ENCODE results near the gene TAF6. TPM values are rescaled to one million over a fixed set of nuclear protein-coding genes. Genes with fewer than 3 reads are reported as not detected.
A peak's percentile ranks its signal among the peaks of the same experiment; 100 is the strongest.

TAF6 gene
- total RNA-seq, 1 experiment from 2014 or later = 47.2 TPM

DNA sequence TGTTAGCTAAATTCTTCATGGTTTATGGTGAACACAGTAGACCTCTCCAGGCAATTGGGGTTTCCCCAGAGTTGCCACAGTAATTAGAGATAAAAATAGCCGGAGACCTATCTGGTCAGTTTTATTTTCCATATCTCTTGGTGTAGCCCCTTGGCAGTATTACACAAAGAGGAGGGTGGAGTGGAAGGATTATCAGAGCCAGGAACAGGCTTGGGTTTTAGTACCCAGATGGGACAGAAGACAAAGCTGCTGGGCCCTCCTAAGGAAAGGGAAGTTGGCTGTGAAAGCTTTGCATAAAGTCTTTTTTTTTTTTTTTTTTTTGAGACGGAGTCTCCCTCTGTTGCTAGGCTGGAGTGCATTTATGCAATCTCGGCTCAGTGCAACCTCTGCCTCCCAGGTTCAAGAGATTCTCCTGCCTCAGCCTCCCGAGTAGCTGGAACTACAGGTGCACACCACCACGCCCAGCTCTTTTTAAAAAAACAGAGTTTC, 59.9 kb downstream of the TAF6 start:
- no peaks in the 10 kb centered on the region for H3K4me1 Mint-ChIP-seq (ENCODE audit: insufficient read depth, unreplicated experiment)
- H3K36me3 Mint-ChIP-seq (ENCODE audit: insufficient read depth, unreplicated experiment) = peaks cover 72% of the 10 kb centered on the region
- POLR2A ChIA-PET = interaction anchor here (0.9 to 1.8 kb wide), 3 partner anchors 44 to 140 kb away, joined by 3 to 4 read pairs (median 3); partner anchors contain the start of genes TRIM4 and ZKSCAN1
- H3K9me3 Mint-ChIP-seq (ENCODE audit: unreplicated experiment) = no peaks in the 10 kb centered on the region
- H3K4me3 Mint-ChIP-seq (ENCODE audit: unreplicated experiment) = no peak overlapping the region
- CTCF ChIA-PET = interaction anchor here (1.1 kb wide), 1 partner anchor 69 kb away, joined by 4 read pairs; no protein-coding TSS in a partner anchor
- intact Hi-C loops (cut with micrococcal nuclease) = loop anchor here (10.0 kb wide), 1 partner anchor 144 kb away; the partner anchor contains the start of gene TRIM4
- DNase-seq (ENCODE audit: unreplicated experiment) = no peak
- no peaks in the 10 kb centered on the region for H3K27me3 Mint-ChIP-seq (ENCODE audit: insufficient read depth, unreplicated experiment)
- H3K27ac Mint-ChIP-seq (ENCODE audit: low read depth, unreplicated experiment) = no peak overlapping the region
- no peak for TF ChIP-seq CTCF (IDR thresholded peaks at IDR 0.05; ENCODE audit: unreplicated experiment)
- no TSS peak for BruUV-seq (replicated peaks)

Small RNA genes lying within 50 kb of the gene (microRNA-seq; reads per million reads assigned to microRNA genes)
- gene MIR106B (2,609 reads per million, percentile 90 among the genes with 10 or more reads in this experiment), gene MIR25 (669 reads per million, percentile 84 among the genes with 10 or more reads in this experiment), gene MIR4658 (not detected), gene MIR93 (7,074 reads per million, percentile 95 among the genes with 10 or more reads in this experiment)

Other genes starting within 250 kb of the TAF6 start
- not detected in 2 replicates for gene OR2AE1, start 242.3 kb downstream of the TAF6 start, total RNA-seq (2022)
- 28.1 and 28.2 TPM in 2 replicates for gene TRIM4, start 199.8 kb downstream of the TAF6 start, total RNA-seq (2022)
- gene GJC3, start 189.7 kb downstream of the TAF6 start, total RNA-seq (2022) = not detected in 2 replicates
- 0.58 and 0.59 TPM in 2 replicates for gene AZGP1, start 143.3 kb downstream of the TAF6 start, total RNA-seq (2022)
- 80.2 and 86.2 TPM in 2 replicates for gene ZKSCAN1, start 103.8 kb downstream of the TAF6 start, total RNA-seq (2022)
- 13.8 and 14.7 TPM in 2 replicates for gene ZSCAN21, start 69.6 kb downstream of the TAF6 start, total RNA-seq (2022)
- 23.7 and 24.8 TPM in 2 replicates for gene ZNF3, start 37.6 kb downstream of the TAF6 start, total RNA-seq (2022)
- 85.2 and 103 TPM in 2 replicates for gene COPS6, start 30.4 kb downstream of the TAF6 start, total RNA-seq (2022)
- 38.5 and 67.8 TPM in 2 replicates for gene MCM7, start 18.0 kb downstream of the TAF6 start, total RNA-seq (2022)
- 13.5 and 13.6 TPM in 2 replicates for gene AP4M1, start 17.7 kb downstream of the TAF6 start, total RNA-seq (2022)
- gene CNPY4, start 276 bp upstream of the TAF6 start, total RNA-seq (2022) = 2.9 and 3.0 TPM in 2 replicates
- 2.5 and 3.2 TPM in 2 replicates for gene MBLAC1, start 7.6 kb upstream of the TAF6 start, total RNA-seq (2022)
- 76.6 and 87.3 TPM in 2 replicates for gene LAMTOR4, start 29.6 kb upstream of the TAF6 start, total RNA-seq (2022)
- 18.0 and 21.7 TPM in 2 replicates for gene TRAPPC14, start 39.4 kb upstream of the TAF6 start, total RNA-seq (2022)
- 0.17 and 0.26 TPM in 2 replicates for gene GAL3ST4, start 49.3 kb upstream of the TAF6 start, total RNA-seq (2022)
- gene GPC2, start 58.0 kb upstream of the TAF6 start, total RNA-seq (2022) = 0.65 and 1.0 TPM in 2 replicates
- 1.1 and 1.5 TPM in 2 replicates for gene STAG3, start 58.6 kb upstream of the TAF6 start, total RNA-seq (2022)
- gene PVRIG, start 100.6 kb upstream of the TAF6 start, total RNA-seq (2022) = 0.74 TPM in 1 of 2 replicates, not detected in the other
- not detected in 2 replicates for gene SPDYE3, start 188.3 kb upstream of the TAF6 start, total RNA-seq (2022)
- 39.8 and 56.2 TPM in 2 replicates for gene PILRB, start 238.8 kb upstream of the TAF6 start, total RNA-seq (2022)

All from MCF 10A (cell line).